HG03457 (cell line): ENCODE results near the gene SIRT5.

Source experiments
- ATAC-seq: cut with Tn5 transposase; IDR thresholded peaks from one replicate; pipeline ENCODE4 v1.9.1; 2021; ENCODE audit warnings: moderate number of reproducible peaks; ENCODE audit not compliant: unreplicated experiment

The SIRT5 gene

DNA sequence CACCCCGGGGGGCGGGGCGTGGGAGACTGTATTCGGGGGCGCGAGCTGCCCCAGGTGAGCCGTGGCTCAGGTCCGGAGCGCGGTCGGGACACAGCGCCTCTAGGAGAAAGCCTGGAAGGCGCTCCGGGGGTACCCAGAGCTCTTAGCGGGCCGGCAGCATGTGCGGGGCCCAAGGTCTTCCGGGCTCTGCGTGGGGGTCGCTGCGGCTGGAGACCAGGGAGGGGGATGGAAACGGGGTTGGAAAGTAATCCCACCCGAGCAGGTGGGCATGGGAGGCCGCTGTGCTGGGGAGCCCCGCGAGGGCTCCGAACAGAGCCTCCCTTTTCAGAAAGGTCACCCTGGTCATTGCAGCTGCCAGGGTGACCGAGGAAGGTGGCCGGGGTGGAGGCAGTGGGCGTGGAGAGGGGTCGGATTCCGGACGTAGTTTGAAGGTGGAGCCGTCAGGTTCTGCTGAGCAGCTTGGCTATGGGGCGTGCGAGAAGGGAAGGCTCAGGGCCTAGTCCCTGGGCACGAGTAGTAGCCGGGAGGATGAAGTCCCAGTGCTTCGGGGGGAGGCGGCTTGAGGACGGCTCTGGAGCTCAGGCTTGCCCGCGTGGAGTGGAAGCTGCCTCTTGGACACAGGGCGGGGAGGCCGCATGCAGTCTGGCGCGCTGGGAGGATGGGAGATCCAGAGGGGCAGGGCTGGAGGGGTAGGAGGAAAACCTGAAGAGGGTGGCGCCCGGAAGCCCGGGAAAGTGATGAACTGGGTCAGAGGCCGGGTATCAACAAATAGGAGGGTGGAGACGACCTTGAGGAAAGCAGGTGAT, at the start of gene SIRT5:
SIRT5 (plus strand) TSS at position 31 of the 806 bp plus-strand sequence. CDS start 9,510 bp downstream, outside the sequence.
- peak; percentile 50 for ATAC-seq

GRCh38 chr6:13524801-13525508, 49.4 kb upstream of the SIRT5 start:
- ATAC-seq = no peak

- no peak for ATAC-seq
Observed at GRCh38 chr6:13526357-13526726, 48.1 kb upstream of the SIRT5 start.

DNA sequence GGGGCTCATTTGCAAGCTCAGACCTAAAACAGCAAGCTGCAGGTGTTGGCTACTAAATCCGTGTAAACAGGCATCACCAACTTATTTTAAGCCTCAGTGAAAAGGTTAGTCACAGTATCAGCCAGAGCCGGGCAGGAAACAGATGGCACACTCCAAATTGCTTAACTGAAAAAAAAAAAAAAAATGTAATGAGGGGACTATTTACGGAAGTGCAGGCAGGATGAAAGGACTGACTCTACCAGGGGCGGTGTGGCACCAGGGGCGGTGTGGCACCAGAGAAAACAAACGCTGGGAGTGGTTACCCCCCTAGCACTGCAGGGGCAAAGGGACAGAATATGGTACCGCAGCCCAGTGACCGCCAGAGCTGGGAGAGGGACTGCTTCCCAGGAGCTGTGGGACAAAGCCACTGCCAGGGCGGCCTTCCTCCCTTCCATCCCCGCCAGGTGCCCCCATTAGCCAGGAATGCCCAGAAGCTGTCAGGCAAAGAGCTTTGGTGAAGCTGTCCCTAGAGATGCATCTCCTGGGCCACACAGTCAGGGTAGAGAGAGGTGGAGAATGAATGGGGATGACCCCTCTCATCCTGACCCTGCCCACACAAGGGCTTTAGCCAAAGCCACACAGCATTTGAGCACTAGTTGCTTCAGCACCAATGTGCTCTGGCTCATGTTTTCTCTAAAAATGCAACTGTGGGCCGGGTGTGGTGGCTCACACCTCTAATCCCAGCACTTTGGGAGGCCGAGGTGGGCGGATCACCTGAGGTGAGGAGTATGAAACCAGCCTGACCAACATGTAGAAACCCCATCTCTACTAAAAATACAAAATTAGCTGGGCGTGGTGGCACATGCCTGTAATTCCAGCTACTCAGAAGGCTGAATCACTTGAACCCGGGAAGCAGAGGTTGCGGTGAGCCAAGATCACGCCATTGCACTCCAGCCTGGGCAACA, 47.4 kb upstream of the SIRT5 start:
- ATAC-seq = peak; percentile 65

- no peak for ATAC-seq
Observed at GRCh38 chr6:13527671-13528056, 46.7 kb upstream of the SIRT5 start.

- ATAC-seq = no peak
Observed at GRCh38 chr6:13528232-13528631, 46.2 kb upstream of the SIRT5 start.

- no peak for ATAC-seq
Observed at GRCh38 chr6:13528777-13529343, 45.5 kb upstream of the SIRT5 start.

DNA sequence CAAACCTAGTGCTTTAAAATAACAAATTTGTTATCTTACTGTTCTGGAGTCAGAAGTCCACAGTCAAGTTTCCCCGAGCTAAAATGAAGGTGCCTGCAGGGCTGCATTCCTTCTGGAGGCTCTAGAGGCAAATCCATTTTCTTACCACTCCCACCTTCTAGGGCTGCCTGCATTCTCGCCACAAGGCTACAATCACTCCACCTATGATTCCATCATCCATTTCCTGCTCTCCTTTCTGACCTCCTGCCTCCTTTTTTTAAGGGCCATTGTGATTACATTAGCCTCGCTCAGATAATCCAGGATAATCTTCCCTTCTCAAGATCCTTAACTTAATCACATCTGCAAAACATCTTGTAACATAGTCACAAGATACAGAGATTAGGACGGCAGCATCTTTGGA, 42.4 kb upstream of the SIRT5 start:
- ATAC-seq = no peak

DNA sequence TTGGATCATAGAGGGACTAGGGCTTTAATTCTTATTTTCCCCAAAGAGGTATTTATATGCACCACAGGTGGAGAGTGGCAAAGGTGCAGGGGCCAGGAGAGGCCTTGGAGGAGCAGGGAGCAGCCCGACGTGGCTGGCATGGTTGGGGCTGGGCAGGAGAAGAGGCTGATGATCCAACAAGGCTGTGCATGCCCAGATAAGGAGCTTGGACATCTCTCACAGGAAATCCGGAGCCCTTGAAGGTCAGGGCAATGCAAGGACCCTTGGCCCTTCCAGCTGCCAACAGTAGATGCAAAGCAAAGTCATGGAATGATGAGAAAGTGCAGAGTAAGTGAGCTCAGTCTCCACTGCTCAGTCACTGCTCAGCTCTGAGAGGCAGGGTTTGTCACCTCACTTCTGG, 39.9 kb upstream of the SIRT5 start:
- ATAC-seq = no peak

GRCh38 chr6:13535306-13535705, 39.1 kb upstream of the SIRT5 start:
- ATAC-seq = no peak

DNA sequence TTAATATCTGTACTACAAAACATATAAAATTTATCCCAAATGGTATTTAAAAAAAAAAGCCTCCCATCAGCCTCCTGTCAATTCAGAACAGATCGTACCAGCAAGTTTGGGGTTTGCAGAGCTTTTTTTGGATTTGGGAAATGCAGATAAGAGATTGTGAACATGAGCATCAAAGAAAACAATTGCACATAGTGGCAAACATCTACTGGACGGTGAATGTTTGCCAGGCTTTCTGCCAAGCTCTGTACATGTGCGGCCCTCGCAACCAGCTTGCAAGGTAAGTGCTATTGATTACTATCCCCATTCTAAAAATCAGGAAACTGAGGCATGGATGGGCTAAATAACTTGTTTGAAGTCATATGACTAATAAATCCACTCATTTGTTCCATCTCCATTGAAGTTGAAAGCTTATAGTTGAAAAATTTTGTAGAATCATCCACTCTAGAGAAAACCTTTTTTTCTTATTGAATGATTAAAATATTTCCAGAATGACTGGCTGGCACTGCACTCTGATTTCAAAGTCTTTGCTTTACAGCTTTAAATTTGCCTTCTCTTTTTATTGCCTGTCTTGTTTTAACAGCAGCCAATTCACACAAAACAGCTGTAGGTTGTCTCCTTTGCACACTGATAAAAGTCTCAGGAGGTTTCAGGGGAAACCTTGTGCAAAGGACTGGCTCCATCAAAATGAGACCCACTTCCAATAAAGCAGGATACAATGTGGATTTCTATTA, 37.4 kb upstream of the SIRT5 start:
- ATAC-seq = no peak

DNA sequence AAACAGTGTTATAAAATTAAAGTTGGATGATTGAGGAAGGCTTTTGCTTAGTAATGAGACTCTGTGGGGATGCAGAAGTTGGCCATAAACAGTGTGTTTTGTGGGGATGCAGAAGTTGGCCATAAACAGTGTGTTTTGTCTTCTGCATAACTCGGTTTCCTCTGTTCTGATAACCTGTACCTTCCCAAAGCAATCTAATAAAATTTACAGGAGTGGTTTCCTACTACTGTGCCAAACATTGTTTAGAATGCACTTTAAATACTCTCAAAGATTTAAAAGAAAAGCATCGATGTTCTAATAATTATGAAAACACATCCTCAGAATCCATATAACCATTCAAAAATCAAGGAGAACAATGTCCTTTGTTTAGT, 36.9 kb upstream of the SIRT5 start:
- ATAC-seq = no peak

DNA sequence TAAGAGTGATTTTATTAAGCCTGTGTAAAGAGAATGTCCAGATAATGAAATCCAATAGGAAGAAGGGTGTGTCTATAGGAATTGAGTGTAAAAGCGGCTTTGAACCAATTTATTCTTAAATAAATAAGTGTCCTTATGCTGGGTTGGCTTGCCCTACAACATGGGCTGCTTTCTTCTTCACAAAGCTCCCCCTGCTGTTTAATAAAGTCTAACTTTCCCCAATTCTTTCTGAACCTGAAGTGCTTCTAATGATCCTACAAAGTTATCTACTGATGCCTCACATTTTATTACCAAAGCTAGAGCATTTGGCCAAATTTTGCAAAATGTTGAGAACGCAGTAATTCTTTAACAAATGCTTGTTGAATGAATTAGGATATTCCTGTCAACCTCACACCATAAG, 36.3 kb upstream of the SIRT5 start:
- ATAC-seq = no peak

DNA sequence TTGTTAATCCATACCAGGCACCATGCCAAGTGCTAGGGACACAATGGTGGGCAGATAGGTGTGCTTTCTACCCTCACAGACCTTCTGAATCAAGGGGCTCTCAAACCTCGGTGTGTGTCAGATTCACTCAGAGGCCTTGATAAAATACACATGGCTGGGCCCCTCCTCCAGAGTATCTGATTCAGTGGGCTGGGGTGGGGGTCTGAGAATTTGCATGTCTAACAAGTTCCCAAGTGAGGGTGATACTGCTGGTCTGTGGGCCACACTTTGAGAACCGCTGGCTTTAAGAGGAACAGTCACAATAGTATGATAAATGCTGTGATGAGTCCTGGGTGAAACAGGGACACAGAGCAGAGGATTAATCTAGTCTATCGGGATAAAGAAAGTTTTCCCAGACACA, 35.8 kb upstream of the SIRT5 start:
- no peak for ATAC-seq

DNA sequence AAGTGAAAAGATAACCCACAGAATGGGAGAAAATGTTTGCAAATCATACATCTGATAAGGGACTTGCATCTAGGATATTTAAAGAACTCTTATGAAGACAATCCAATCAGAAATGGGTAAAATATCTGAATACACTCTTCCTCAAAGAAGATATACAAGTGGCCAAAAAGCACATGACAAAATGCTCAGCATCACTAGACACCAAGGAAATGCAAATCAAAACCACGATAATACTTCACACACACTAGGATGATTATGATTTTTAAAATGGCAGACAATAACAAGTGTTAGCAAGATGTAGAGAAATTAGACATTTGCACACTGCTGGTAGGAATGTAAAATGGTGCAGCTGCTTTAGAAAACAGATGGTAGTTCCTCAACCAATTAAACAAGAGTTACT, 34.8 kb upstream of the SIRT5 start:
- ATAC-seq = no peak

- ATAC-seq = no peak
Observed at GRCh38 chr6:13541496-13541895, 32.9 kb upstream of the SIRT5 start.

GRCh38 chr6:13544454-13545186, 29.8 kb upstream of the SIRT5 start:
- ATAC-seq = no peak

- ATAC-seq = no peak
Observed at GRCh38 chr6:13545885-13546284, 28.5 kb upstream of the SIRT5 start.

- no peak for ATAC-seq
Observed at GRCh38 chr6:13548500-13549210, 25.7 kb upstream of the SIRT5 start.
